Liver (tissue), 9 donors: ENCODE results near the gene METTL15. TPM values are rescaled to one million over a fixed set of nuclear protein-coding genes. Genes with fewer than 3 reads are reported as not detected.

ENCODE experiments used
- DNase-seq: peaks from one replicate; pipeline ENCODE4 v3.0.0-alpha.2; 2017; ENCODE audit warnings: low spot score
- H3K27ac ChIP-seq, 2 donors: one replicate each; pipeline ENCODE4 v1.7.0; 2013; ENCODE audit warnings: inconsistent platforms in 2 of 2, low read length in 2 of 2, control low read depth in 1 of 2, low read depth in 1 of 2, mild to moderate bottlenecking in 1 of 2
- H3K27me3 ChIP-seq, 4 donors: one replicate each; pipeline versions ENCODE4 v1.6.1 to v1.7.0; 2013; ENCODE audit warnings: low read length in 3 of 4, inconsistent platforms in 1 of 4, mild to moderate bottlenecking in 1 of 4, moderate library complexity in 1 of 4; ENCODE audit not compliant: control insufficient read depth in 4 of 4, insufficient read depth in 4 of 4
- H3K36me3 ChIP-seq, 4 donors: one replicate each; pipeline versions ENCODE4 v1.6.1 to v1.7.0; 2013; ENCODE audit warnings: low read length in 3 of 4, mild to moderate bottlenecking in 3 of 4, low read depth in 1 of 4, moderate library complexity in 1 of 4; ENCODE audit not compliant: control insufficient read depth in 4 of 4, insufficient read depth in 3 of 4
- H3K4me1 ChIP-seq, 4 donors: one replicate each; pipeline versions ENCODE4 v1.6.1 to v1.7.0; 2013; ENCODE audit warnings: low read length in 3 of 4, mild to moderate bottlenecking in 3 of 4, moderate library complexity in 1 of 4; ENCODE audit not compliant: control insufficient read depth in 4 of 4, insufficient read depth in 4 of 4
- H3K4me3 ChIP-seq, 3 donors: one replicate each; pipeline versions ENCODE4 v1.6.1 to v1.7.0; 2013; ENCODE audit warnings: low read length in 3 of 3, control low read depth in 1 of 3, low read depth in 1 of 3, mild to moderate bottlenecking in 1 of 3
- H3K9ac ChIP-seq, 2 donors: one replicate each; pipeline ENCODE4 v1.7.0; 2013; ENCODE audit warnings: low read length in 2 of 2, mild to moderate bottlenecking in 2 of 2, moderate library complexity in 2 of 2, control low read depth in 1 of 2, low read depth in 1 of 2
- H3K9me3 ChIP-seq, 4 donors: one replicate each; pipeline versions ENCODE4 v1.6.1 to v1.7.0; 2013; ENCODE audit warnings: low read length in 3 of 4; ENCODE audit not compliant: control insufficient read depth in 4 of 4
- EGR1 ChIP-seq, 2 donors: IDR thresholded peaks; 2 replicates each; pipeline ENCODE4 v1.6.1; 2016 to 2018; ENCODE audit warnings: antibody characterized with exemption in 2 of 2, low read depth in 2 of 2
- FOXA1 ChIP-seq: IDR thresholded peaks from 2 replicates; pipeline ENCODE4 v1.6.1; 2016; ENCODE audit warnings: antibody characterized with exemption
- FOXA2 ChIP-seq: IDR thresholded peaks from 2 replicates; pipeline ENCODE4 v1.6.1; 2016; ENCODE audit warnings: antibody characterized with exemption
- GABPA ChIP-seq, 2 donors: IDR thresholded peaks in 1 of 2; conservative IDR thresholded peaks in 1 of 2; 2 replicates each; pipeline ENCODE4 v1.6.1; 2016; ENCODE audit warnings: antibody characterized with exemption in 2 of 2, mild to moderate bottlenecking in 1 of 2, moderate library complexity in 1 of 2
- HNF4A ChIP-seq, 2 donors: conservative IDR thresholded peaks; 2 replicates each; pipeline ENCODE4 v1.6.1; 2016; ENCODE audit warnings: antibody characterized with exemption in 2 of 2, mild to moderate bottlenecking in 2 of 2
- HNF4G ChIP-seq: IDR thresholded peaks from 2 replicates; pipeline ENCODE4 v1.6.1; 2016; ENCODE audit warnings: antibody characterized with exemption
- JUND ChIP-seq, 2 donors: IDR thresholded peaks; 2 replicates each; pipeline ENCODE4 v1.6.1; 2016; ENCODE audit warnings: antibody characterized with exemption in 2 of 2
- MAX ChIP-seq: IDR thresholded peaks from 2 replicates; pipeline ENCODE4 v1.6.1; 2016; ENCODE audit warnings: antibody characterized with exemption
- NR2F2 ChIP-seq: IDR thresholded peaks from 2 replicates; pipeline ENCODE4 v1.6.1; 2016; ENCODE audit warnings: antibody characterized with exemption
- RAD21 ChIP-seq, 2 donors: IDR thresholded peaks; 2 replicates each; pipeline ENCODE4 v1.6.1; 2016; ENCODE audit warnings: antibody characterized with exemption in 2 of 2, mild to moderate bottlenecking in 2 of 2
- REST ChIP-seq: IDR thresholded peaks from 2 replicates; pipeline ENCODE4 v1.6.1; 2016; ENCODE audit warnings: antibody characterized with exemption, mild to moderate bottlenecking
- RXRA ChIP-seq, 2 donors: IDR thresholded peaks; 2 replicates each; pipeline ENCODE4 v1.6.1; 2017 to 2018; ENCODE audit warnings: antibody characterized with exemption in 2 of 2, mild to moderate bottlenecking in 1 of 2
- SP1 ChIP-seq: IDR thresholded peaks from 2 replicates; pipeline ENCODE4 v1.6.1; 2018; ENCODE audit warnings: antibody characterized with exemption, mild to moderate bottlenecking
- TAF1 ChIP-seq: conservative IDR thresholded peaks from 2 replicates; pipeline ENCODE4 v1.6.1; 2016; ENCODE audit warnings: antibody characterized with exemption, mild to moderate bottlenecking
- YY1 ChIP-seq: IDR thresholded peaks from 2 replicates; pipeline ENCODE4 v1.6.1; 2016; ENCODE audit warnings: antibody characterized with exemption, mild to moderate bottlenecking
- WGBS: extraction: QIAGEN DNeasy Blood & Tissue Kit; methylation state at CpG from one replicate; pipeline ENCODE4 v1.1.7; 2013; 5-methylcytosine and 5-hydroxymethylcytosine counted together
- polyA plus RNA-seq, 2 donors: library from polyadenylated mRNA; stranded (reverse) in 1 of 2; unstranded in 1 of 2; fragments of 200-250 nt in 1 of 2; fragments of >200 nt in 1 of 2; fragmentation: Nextera tagmentation in 1 of 2; extraction: Ambion mirVana in 1 of 2; gene quantifications; one replicate each; pipeline versions ENCODE4 v1.2.1 to v1.2.3, GENCODE V29; 2013 to 2015
- total RNA-seq, 2 donors: library from RNA; depleted of rRNA; stranded (reverse); fragments of >200 nt; gene quantifications; one replicate each; pipeline ENCODE4 v1.2.3, GENCODE V29; 2014
- TF ChIP-seq, protein P1 (sequence below): fragments of 150-350 bp; IDR thresholded peaks from 2 replicates; pipeline ENCODE4 v1.5.1; 2017; ENCODE audit warnings: improper control_type of control experiment, low read depth, low read length; ENCODE audit not compliant: missing input control
- TF ChIP-seq, protein P2 (sequence below): IDR thresholded peaks from 2 replicates; pipeline ENCODE4 v1.6.1; 2016; ENCODE audit warnings: antibody characterized with exemption
- TF ChIP-seq, protein P3 (sequence below): IDR thresholded peaks from 2 replicates; pipeline ENCODE4 v1.6.1; 2016; ENCODE audit warnings: antibody characterized with exemption
- donor health status: healthy.
- donor health status: healthy.
- donor health status: healthy.
- donor health status: healthy.
- donor health status: healthy.

METTL15 gene
- total and polyA plus RNA-seq, 4 donors, result 4.1 to 11.5 (median 8.1) TPM

- TF ChIP-seq TAF1 (no peak), JUND (IDR thresholded peaks at IDR 0.05) (no peak), RXRA (IDR thresholded peaks at IDR 0.05) (no peak)
Measured at GRCh38 chr11:28108958-28109357, 770 bp downstream of the METTL15 start (continued).

DNA sequence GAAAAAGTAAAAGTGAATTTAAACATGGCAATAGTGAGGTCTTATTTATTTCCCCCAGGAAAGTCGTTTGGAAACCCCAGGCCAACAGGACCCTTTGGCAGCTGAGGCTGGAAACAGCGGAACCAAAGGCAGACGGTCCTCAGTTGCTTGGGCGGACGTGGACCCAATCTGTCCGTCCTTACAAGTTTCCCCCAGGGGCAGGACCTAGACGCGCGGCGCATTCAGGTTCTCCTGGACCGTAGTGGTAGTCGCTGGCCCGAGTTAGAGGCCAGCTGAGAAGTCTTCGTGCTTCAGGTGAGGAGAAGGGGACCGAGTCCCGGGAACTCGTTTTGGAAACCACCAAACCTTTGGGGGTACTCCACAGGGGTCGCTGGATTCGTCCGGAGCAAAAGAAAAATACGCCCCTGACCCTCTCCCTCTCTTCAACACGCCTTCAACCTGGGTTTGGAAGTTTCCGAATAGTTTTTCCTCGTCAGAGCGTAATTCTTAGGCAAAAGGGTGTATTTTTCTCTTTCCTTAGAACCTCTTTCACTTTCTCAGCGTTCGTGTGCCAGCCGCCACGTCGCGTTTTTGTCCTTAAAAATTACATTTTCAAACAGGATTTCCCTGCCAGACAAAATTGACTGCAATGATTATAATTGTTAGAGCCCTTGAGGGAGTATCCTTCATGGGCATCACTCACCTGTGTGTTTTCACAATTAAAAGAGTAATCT, 2.1 kb downstream of the METTL15 start:
- under 1% methylated on average over 31 of the region's 31 CpGs for WGBS
- H3K9me3 ChIP-seq, result no peaks in the 10 kb centered on the region
- H3K9ac ChIP-seq, result peak overlapping the region; percentile 90 to 92
- DNase-seq, result peak; percentile 76
- peaks cover 0 to 5% (median 2%) of the 10 kb centered on the region in 4 donors for H3K36me3 ChIP-seq
- H3K4me1 ChIP-seq, result peaks cover 0 to 35% (median 30%) of the 10 kb centered on the region in 4 donors
- peak overlapping the region; percentile 73 to 80 for H3K27ac ChIP-seq
- no peaks in the 10 kb centered on the region for H3K27me3 ChIP-seq
- TF ChIP-seq REST (peak; percentile 11), MAX (no peak), RAD21 (IDR thresholded peaks at IDR 0.05) (peak; percentile 22 to 42), JUND (IDR thresholded peaks at IDR 0.05) (peak in 1 of 2 donors; percentile 14), HNF4G (no peak), FOXA2 (no peak), TAF1 (peak; percentile 85), SP1 (no peak), YY1 (peak; percentile 80), EGR1 (IDR thresholded peaks at IDR 0.05; ENCODE audit: low read depth in 2 of 2) (no peak), GABPA (IDR thresholded peaks at IDR 0.05 in 1 of 2, conservative IDR thresholded peaks at IDR 0.05 in 1 of 2) (peak; percentile 47 to 81), NR2F2 (no peak), FOXA1 (no peak), HNF4A (conservative IDR thresholded peaks at IDR 0.05) (peak; percentile 18 to 39), RXRA (IDR thresholded peaks at IDR 0.05) (peak; percentile 11 to 12)
- TF ChIP-seq, protein P1, sequence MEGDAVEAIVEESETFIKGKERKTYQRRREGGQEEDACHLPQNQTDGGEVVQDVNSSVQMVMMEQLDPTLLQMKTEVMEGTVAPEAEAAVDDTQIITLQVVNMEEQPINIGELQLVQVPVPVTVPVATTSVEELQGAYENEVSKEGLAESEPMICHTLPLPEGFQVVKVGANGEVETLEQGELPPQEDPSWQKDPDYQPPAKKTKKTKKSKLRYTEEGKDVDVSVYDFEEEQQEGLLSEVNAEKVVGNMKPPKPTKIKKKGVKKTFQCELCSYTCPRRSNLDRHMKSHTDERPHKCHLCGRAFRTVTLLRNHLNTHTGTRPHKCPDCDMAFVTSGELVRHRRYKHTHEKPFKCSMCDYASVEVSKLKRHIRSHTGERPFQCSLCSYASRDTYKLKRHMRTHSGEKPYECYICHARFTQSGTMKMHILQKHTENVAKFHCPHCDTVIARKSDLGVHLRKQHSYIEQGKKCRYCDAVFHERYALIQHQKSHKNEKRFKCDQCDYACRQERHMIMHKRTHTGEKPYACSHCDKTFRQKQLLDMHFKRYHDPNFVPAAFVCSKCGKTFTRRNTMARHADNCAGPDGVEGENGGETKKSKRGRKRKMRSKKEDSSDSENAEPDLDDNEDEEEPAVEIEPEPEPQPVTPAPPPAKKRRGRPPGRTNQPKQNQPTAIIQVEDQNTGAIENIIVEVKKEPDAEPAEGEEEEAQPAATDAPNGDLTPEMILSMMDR, result no peak
- TF ChIP-seq, protein P2, sequence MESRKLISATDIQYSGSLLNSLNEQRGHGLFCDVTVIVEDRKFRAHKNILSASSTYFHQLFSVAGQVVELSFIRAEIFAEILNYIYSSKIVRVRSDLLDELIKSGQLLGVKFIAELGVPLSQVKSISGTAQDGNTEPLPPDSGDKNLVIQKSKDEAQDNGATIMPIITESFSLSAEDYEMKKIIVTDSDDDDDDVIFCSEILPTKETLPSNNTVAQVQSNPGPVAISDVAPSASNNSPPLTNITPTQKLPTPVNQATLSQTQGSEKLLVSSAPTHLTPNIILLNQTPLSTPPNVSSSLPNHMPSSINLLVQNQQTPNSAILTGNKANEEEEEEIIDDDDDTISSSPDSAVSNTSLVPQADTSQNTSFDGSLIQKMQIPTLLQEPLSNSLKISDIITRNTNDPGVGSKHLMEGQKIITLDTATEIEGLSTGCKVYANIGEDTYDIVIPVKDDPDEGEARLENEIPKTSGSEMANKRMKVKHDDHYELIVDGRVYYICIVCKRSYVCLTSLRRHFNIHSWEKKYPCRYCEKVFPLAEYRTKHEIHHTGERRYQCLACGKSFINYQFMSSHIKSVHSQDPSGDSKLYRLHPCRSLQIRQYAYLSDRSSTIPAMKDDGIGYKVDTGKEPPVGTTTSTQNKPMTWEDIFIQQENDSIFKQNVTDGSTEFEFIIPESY, result peak; percentile 25
- TF ChIP-seq, protein P3, sequence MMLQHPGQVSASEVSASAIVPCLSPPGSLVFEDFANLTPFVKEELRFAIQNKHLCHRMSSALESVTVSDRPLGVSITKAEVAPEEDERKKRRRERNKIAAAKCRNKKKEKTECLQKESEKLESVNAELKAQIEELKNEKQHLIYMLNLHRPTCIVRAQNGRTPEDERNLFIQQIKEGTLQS, result no peak
- peak overlapping the region; percentile 67 to 88 (median 85) for H3K4me3 ChIP-seq
